ENCODE results near the gene ACSL3.

Gene ACSL3

DNA sequence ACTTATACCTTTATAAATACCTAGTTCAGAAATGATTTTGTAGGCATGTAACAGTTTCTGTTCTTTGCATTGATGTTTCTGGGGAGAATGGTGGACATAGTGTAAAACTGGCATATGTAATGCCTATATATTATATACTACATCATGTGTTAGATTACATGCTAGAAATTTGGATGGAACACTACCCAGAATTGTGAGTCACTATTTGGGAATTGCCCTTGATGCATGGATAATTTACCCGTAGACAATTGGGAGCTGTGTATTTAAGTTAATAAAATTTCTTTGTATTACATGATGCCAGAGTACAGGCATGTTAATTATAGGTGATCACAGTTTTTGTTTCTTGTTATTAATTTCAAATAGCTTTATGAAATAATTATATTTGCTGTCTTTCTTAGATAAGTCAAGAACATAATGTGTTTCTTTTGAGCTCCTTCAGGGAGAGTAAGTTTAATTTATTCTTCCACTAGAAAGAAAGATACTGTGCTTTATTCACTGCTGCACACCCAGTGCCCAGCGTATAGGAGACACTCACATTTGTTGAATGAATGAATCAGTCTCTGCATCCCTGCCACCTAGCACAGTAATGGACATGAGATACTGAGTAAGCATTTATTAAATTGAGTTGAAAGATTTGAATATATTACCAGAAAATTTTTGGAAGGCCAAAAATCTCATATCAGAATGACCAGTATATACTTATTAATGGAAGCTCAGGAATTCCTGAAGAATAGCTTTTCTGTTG is 16.9 kb downstream of the ACSL3 start:
- no peak for DNase-seq (ENCODE audit: low read depth)
- H3K4me3 ChIP-seq (ENCODE audit: low read depth, low read length): no peak overlapping the region

GRCh38 chr2:222878301-222878876 is 17.6 kb downstream of the ACSL3 start:
- DNase-seq (ENCODE audit: low read depth): no peak
- no peak overlapping the region for H3K4me3 ChIP-seq (ENCODE audit: low read depth, low read length)

- no peak for DNase-seq (ENCODE audit: low read depth)
- H3K4me3 ChIP-seq (ENCODE audit: low read depth, low read length): no peak overlapping the region
Measured at GRCh38 chr2:222878877-222879603, 18.2 kb downstream of the ACSL3 start.

- H3K4me3 ChIP-seq (ENCODE audit: low read depth, low read length): no peak overlapping the region
Measured at GRCh38 chr2:222879604-222879933, 18.7 kb downstream of the ACSL3 start.

DNA sequence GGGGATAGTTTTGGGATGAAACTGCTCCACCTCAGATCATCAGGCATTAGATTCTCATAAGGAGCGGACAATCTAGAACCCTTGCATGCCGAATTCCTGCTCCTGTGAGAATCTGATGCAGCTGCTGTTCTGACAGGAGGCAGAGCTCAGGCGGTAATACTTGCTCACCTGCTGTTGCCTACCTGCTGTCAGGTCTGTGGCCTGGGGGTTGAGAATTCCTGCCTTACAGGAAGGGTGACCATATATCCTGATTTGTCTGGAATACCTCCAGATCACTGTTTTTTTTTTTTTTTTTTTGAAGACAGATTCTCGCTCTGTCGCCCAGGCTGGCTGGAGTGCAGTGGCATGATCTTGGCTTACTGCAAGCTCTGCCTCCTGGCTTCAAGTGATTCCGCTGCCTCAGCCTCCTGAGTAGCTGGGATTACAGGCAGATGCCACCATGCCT is 21.7 kb downstream of the ACSL3 start:
- no peak overlapping the region for H3K4me3 ChIP-seq (ENCODE audit: low read depth, low read length)

More at GRCh38 chr2:222879604-222879933, 18.7 kb downstream of the ACSL3 start:
- no peak for DNase-seq (ENCODE audit: low read depth)

GRCh38 chr2:222883420-222883819 is 22.6 kb downstream of the ACSL3 start:
- no peak overlapping the region for H3K4me3 ChIP-seq (ENCODE audit: low read depth, low read length)
- no peak for DNase-seq (ENCODE audit: low read depth)

More for the DNA sequence above, 21.7 kb downstream of the ACSL3 start:
- no peak for DNase-seq (ENCODE audit: low read depth)

GRCh38 chr2:222884114-222884771 is 23.4 kb downstream of the ACSL3 start:
- no peak for DNase-seq (ENCODE audit: low read depth)
- H3K4me3 ChIP-seq (ENCODE audit: low read depth, low read length): no peak overlapping the region

DNA sequence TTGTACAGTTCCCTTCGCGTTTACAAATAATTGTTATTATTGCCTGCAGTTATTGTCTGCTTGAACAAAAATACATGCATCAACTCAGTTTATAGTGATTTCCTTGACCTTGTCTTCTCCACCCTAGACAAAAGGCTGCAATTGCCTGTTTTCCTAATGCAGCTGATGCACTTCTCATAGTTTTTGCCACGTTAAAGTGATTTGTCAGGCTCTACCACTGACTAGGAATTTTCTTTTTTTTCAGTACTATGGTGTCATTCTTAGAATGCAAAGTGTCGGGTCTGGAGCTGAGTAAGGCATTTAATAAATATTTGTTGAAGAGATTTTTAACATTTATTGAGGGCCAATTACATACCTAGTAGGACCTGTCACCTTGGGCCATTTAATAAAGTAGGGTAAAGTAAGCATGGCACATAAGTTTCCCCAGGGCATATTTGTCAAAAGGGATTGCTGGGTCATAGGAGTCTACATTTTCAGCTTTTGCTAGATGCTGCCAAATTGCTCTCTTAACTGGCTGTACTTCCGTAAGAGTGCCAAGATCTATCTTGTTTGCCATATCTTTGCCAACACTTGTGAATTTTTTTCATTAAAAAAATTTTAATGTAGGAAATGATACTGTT is 24.1 kb downstream of the ACSL3 start:
- no peak for DNase-seq (ENCODE audit: low read depth)
- no peak overlapping the region for H3K4me3 ChIP-seq (ENCODE audit: low read depth, low read length)

DNA sequence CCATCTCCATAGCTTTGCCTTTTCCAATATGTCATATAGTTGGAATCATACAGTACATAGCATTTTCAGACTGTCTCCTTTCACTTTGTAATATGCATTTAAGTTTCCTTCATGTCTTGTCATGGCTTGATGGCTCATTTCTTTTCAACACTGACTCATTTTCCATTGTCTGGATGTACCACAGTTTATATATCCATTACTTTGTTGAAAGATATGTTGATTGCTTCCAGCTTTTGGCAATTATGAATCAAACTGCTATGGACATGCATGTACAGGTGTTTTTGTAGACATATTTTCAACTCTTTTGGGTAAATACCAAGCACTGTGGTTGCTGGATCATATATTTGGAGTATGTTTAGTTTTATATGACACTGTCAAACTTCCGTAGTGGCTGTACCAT is 26.3 kb downstream of the ACSL3 start:
- DNase-seq (ENCODE audit: low read depth): no peak
- H3K4me3 ChIP-seq (ENCODE audit: low read depth, low read length): no peak overlapping the region

GRCh38 chr2:222888716-222889115 is 27.9 kb downstream of the ACSL3 start:
- DNase-seq (ENCODE audit: low read depth): no peak
- no peak overlapping the region for H3K4me3 ChIP-seq (ENCODE audit: low read depth, low read length)

DNA sequence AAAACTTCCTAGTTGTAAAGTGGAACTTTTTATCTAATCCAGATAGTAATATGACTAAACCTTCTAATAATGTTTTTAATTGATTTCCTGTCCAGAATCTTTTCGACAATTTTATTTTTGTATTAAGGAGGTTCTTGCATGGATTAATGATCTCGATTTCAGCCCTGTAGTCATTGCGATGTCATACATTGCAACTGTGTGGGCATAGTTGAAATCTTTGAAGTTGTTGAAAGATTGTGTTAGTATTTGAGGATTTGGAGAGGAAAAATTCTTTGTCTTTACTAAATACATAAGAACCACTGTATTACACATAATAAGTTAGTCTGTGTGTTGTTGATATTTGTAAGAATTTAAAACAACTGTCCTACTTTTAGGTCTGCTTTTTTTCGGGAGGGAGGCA is 31.1 kb downstream of the ACSL3 start:
- no peak for DNase-seq (ENCODE audit: low read depth)
- H3K4me3 ChIP-seq (ENCODE audit: low read depth, low read length): no peak overlapping the region

DNA sequence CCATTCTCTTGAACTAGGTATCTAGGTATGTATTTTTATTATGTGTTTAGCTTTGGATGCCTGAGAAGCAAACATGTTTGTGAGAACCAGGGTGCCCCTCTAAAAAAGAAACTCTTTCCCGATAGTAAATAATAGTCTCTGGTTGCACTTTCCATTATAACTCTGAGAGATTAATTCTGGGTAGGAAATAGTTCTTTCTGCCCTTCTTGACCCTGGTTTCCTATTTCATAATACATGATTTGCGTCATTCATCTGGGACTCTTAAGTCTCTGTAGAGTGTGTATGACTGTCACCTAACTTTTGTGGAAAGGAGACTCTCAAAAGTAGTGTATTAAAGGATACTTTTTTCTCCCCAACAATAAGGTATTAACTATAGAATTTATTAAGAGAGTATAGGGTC is 31.5 kb downstream of the ACSL3 start:
- no peak overlapping the region for H3K4me3 ChIP-seq (ENCODE audit: low read depth, low read length)
- no peak for DNase-seq (ENCODE audit: low read depth)

DNA sequence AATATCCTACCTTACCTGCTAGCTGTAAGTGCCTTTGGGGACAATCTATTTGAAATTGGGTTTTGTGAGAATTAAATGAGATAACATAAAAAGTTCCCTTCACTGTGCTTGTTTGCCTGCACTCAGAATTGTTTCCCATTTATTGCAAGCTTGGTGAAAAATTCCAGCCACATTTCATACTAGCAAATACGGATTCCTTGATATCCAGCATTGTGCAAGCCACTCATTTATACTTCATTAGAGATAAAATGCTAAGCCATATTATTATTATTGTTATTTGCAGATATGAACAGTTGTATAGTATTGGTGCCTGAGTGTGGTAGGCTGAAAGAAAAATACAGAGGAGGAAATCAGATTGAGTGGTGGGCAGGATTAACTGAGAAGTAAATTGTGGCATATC is 31.9 kb downstream of the ACSL3 start:
- no peak for DNase-seq (ENCODE audit: low read depth)
- H3K4me3 ChIP-seq (ENCODE audit: low read depth, low read length): no peak overlapping the region

DNA sequence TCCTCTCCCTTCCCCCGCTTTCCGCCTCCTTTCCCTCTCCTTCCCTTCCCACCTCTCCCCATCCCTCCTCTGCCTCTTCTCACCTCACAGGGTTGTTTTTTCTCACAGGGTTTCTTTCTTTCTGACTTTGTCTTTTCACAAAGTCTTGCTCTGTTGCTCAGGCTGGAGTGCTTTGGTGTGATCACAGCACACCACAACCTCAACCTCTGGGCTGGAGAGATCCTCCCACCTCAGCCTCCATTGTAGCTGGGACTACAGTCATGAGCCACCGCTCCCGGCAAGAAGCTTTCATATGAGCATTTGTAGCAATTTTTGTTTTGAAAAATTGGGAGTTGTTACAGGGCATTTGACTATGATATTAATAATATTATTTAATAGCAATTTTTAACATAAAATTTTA is 32.9 kb downstream of the ACSL3 start:
- no peak overlapping the region for H3K4me3 ChIP-seq (ENCODE audit: low read depth, low read length)
- DNase-seq (ENCODE audit: low read depth): no peak

DNA sequence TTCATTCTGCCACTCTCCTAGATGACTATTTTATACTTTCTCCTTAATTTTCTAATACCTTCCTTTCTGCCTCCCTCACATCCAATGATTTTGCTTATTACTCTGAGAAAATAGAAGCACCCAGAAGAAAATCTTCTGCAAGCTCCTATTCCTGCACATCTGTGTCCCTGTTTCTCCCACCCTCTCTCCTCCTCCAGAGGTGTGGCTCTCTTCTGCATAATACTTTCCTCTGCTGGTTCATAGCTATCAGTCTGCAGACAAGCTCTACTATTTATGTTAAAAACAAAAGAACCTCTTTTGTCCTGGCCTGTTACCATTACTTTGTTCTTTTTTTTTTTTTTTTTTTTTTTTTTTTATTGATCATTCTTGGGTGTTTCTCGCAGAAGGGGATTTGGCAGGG is 34.3 kb downstream of the ACSL3 start:
- no peak overlapping the region for H3K4me3 ChIP-seq (ENCODE audit: low read depth, low read length)
- no peak for DNase-seq (ENCODE audit: low read depth)

DNA sequence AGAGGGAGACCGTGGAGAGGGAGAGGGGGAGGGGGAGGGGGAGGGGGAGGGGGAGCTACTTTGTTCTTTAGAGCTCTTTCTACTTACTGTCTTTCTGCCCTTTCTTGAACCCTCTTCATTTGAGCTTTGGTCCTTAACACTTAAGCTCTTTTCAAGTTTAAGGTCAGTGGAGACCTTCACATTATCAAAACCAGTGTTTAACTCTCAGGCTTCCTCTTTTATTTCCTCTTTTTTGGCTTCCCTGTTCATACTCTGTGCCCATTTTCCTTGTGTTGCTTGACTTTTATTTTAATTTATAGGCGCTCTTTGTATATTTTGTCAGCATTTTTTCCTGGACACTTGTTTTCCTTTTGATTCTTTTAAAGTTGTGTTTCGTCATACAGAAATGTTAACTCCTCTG is 37.1 kb downstream of the ACSL3 start:
- no peak for DNase-seq (ENCODE audit: low read depth)
- H3K4me3 ChIP-seq (ENCODE audit: low read depth, low read length): no peak overlapping the region

DNA sequence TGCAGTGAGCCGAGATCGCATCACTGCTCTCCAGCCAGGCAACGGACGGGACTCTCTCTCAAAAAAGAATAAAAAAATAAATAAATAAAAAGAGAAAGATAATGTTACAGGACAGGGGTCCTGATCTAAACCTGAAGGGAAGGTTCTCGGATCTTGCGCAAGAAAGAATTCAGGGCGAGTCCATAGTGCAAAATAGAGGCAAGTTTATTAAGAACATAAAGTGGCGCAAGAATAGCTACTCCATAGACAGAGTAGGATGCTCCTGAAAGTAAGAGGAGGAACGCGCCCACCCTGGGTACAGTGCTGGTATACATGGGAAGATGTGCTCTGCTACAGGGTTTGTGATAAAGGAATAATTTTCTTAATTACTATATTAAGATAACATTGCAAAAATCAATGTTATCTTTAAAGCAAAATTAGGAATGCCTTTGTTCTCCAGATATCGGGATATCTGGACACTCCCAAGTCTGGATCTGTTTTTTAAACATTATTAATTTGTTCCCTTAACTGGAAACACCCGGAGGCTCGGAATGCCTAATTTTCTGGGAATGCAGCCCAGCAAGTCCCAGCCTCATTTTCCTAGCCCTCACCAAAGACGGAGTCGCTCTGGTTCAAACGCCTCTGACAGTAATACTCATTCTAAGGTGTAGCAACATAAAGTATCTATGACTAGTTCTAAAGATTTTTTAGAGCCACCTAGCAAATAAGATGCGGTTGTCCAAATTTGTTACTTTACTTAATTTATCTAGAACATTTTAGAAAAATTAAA is 38.8 kb downstream of the ACSL3 start:
- H3K4me3 ChIP-seq (ENCODE audit: low read depth, low read length): no peak overlapping the region
- DNase-seq (ENCODE audit: low read depth): no peak

DNA sequence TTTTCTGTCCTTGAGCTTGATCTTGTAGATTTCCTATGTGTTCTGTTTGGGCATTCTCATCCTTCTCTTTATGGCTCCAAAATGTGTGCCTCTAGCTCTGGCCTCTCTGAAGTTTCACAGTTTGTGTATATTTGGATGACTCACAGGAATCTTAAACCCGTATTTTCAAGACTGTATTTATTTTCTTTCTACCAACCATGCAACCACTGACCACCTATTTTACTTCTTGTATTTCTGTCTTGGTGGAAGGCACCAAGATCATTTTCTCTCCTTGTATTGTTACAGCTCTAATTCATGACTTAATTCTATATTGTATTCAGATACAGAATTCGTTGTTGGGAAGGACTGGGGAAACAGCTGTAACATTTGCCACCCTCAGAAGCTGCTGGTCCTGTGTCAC is 39.5 kb downstream of the ACSL3 start:
- no peak for DNase-seq (ENCODE audit: low read depth)

GRCh38 chr2:222902660-222903059 is 41.8 kb downstream of the ACSL3 start:
- H3K4me3 ChIP-seq (ENCODE audit: low read depth, low read length): no peak overlapping the region
- DNase-seq (ENCODE audit: low read depth): no peak

More for the DNA sequence above, 39.5 kb downstream of the ACSL3 start:
- H3K4me3 ChIP-seq (ENCODE audit: low read depth, low read length): no peak overlapping the region

Measured in skeletal muscle cell (primary cell).